Measurements from ENCODE around the gene ULBP2.
A peak's percentile ranks its signal among the peaks of the same experiment; 100 is the strongest.
"Not testable (repeated sequence)": the region's sequence is repeated elsewhere in the genome, so short reads cannot be mapped to it uniquely, and the experiment has no call there.

The ULBP2 gene

GRCh38 chr6:149988550-149989346, 46.9 kb downstream of the ULBP2 start:
- POLR2A ChIA-PET, result no interaction called here
- CTCF ChIA-PET, result interaction anchor here (1.3 kb wide), 1 partner anchor 15 kb away, joined by 4 read pairs; no protein-coding TSS in a partner anchor
- no peak for DNase-seq (ENCODE audit: extremely low spot score)

GRCh38 chr6:149990212-149990660, 48.4 kb downstream of the ULBP2 start:
- no peak for TF ChIP-seq CTCF (IDR thresholded peaks at IDR 0.05; ENCODE audit: control extremely low read depth, extremely low read depth, low read depth, missing control alignments)
- DNase-seq (ENCODE audit: extremely low spot score), result no peak
- POLR2A ChIA-PET, result no interaction called here
- CTCF ChIA-PET, result interaction anchor here (1.2 to 2.8 kb wide), 2 partner anchors 17 to 27 kb away, joined by 5 to 8 read pairs; no protein-coding TSS in a partner anchor

More at GRCh38 chr6:149988550-149989346, 46.9 kb downstream of the ULBP2 start:
- no peak for TF ChIP-seq CTCF (IDR thresholded peaks at IDR 0.05; ENCODE audit: control extremely low read depth, extremely low read depth, low read depth, missing control alignments)

- ChIA-PET CTCF (interaction anchor here (1.2 to 2.8 kb wide), 2 partner anchors 16 to 26 kb away, joined by 5 to 8 read pairs; no protein-coding TSS in a partner anchor), POLR2A (no interaction called here)
- no peak for TF ChIP-seq CTCF (IDR thresholded peaks at IDR 0.05; ENCODE audit: control extremely low read depth, extremely low read depth, low read depth, missing control alignments)
- DNase-seq (ENCODE audit: extremely low spot score), result peak; percentile 48
These were observed 49.1 kb downstream of the ULBP2 start for GRCh38 chr6:149990661-149991471.

- POLR2A ChIA-PET; DNase-seq (ENCODE audit: extremely low spot score): not testable (repeated sequence)
- CTCF ChIA-PET, result interaction anchor here (1.2 to 2.8 kb wide), 2 partner anchors 16 to 26 kb away, joined by 5 to 8 read pairs; no protein-coding TSS in a partner anchor
These were observed 49.6 kb downstream of the ULBP2 start for GRCh38 chr6:149991472-149991795.

GRCh38 chr6:149991838-149992237, 50.0 kb downstream of the ULBP2 start:
- ChIA-PET CTCF (interaction anchor here (2.8 kb wide), 1 partner anchor 25 kb away, joined by 8 read pairs; no protein-coding TSS in a partner anchor), POLR2A (no interaction called here)
- TF ChIP-seq CTCF (IDR thresholded peaks at IDR 0.05; ENCODE audit: control extremely low read depth, extremely low read depth, low read depth, missing control alignments), result no peak
- DNase-seq (ENCODE audit: extremely low spot score), result no peak

- ChIA-PET POLR2A (no interaction called here), CTCF (interaction anchor here (1.3 to 1.6 kb wide), 2 partner anchors 12 to 22 kb away, joined by 4 read pairs; no protein-coding TSS in a partner anchor)
- no peak for TF ChIP-seq CTCF (IDR thresholded peaks at IDR 0.05; ENCODE audit: control extremely low read depth, extremely low read depth, low read depth, missing control alignments)
- DNase-seq (ENCODE audit: extremely low spot score), result no peak
These were observed 53.5 kb downstream of the ULBP2 start for GRCh38 chr6:149995235-149995750.
